GM19395 (cell line): ENCODE measurements around the gene TET3.

Experiments used
- ATAC-seq: cut with Tn5 transposase; IDR thresholded peaks from one replicate; pipeline ENCODE4 v1.9.1; 2021; ENCODE audit warnings: mild to moderate bottlenecking, moderate library complexity; ENCODE audit not compliant: unreplicated experiment

The TET3 gene

DNA sequence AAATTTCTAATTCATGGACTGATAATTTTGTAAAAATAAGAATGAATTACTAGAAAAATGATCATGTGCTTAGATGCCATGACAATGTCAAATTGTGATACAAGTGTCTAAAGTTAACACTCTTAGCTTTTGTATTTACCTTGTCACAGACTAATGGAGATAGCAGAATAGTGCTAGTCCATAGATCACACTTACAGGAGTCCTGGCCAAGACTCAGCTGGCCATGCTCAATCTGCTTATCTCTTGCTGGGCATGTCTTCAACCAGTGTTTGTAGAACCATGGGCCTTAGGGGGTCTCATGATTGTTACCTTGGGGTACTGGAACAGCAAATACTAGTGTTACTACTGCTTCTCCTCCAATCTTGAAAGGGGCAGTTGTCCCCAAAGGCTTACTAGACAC is 44.0 kb downstream of the TET3 start:
- no peak for ATAC-seq

- ATAC-seq: no peak
These were observed 45.1 kb downstream of the TET3 start for GRCh38 chr2:74029714-74030397.

- no peak for ATAC-seq
These were observed 46.5 kb downstream of the TET3 start for GRCh38 chr2:74031221-74031620.

GRCh38 chr2:74031959-74032287 is 47.2 kb downstream of the TET3 start:
- no peak for ATAC-seq

DNA sequence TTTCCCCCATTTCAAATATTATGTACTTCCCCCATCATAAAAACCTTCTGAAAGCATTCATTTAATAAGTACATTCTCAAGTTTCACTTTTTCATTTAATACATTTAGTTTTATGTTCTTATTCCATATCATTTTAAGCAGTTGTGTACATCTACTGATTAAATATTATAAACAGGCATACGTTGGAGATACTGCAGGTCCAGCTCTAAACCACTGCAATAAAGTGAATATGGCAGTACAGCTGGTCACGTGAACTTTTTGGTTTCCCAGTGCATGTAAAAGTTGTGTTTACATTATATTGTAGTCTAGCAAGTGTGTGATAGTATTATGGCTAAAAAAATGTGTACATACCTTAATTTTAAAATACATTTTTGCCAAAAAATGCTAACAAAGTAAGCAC is 48.7 kb downstream of the TET3 start:
- no peak for ATAC-seq
